Stimulated activated CD8-positive, alpha-beta memory T cell treated with anti-CD3 and anti-CD28 coated beads, Interleukin-12 subunit alpha, Interleukin-12 subunit beta, amount 100 ng/mL, for 4 hours (primary cell): ENCODE measurements around the gene HLA-DQA2.
"Not testable (repeated sequence)": the region's sequence is repeated elsewhere in the genome, so short reads cannot be mapped to it uniquely, and the experiment has no call there.

Experiments
- DNase-seq: peaks from one replicate; pipeline ENCODE4 v3.0.0-alpha.2; 2020; ENCODE audit warnings: low read depth

Gene HLA-DQA2

GRCh38 chr6:32779036-32779435 is 37.8 kb downstream of the HLA-DQA2 start:
- DNase-seq, result no peak

- DNase-seq, result not testable (repeated sequence)
Measured at GRCh38 chr6:32782923-32783322, 41.7 kb downstream of the HLA-DQA2 start.

- DNase-seq, result no peak
Measured at GRCh38 chr6:32785781-32786533, 44.8 kb downstream of the HLA-DQA2 start.

- DNase-seq, result no peak
Measured at GRCh38 chr6:32790306-32790705, 49.1 kb downstream of the HLA-DQA2 start.

GRCh38 chr6:32792901-32793435 is 51.8 kb downstream of the HLA-DQA2 start:
- no peak for DNase-seq

GRCh38 chr6:32794510-32794909 is 53.3 kb downstream of the HLA-DQA2 start:
- no peak for DNase-seq
